GM23338 (cell line): ENCODE measurements around the gene ADAMTSL2. TPM values are rescaled to one million over a fixed set of nuclear protein-coding genes. Genes with fewer than 3 reads are reported as not detected.

Experiments
- ATAC-seq: fragments of 200-7000 bp; cut with Tn5 transposase; 3 replicates; pipeline ENCODE4 v1.9.1; 2020
- DNase-seq: peaks from one replicate; pipeline ENCODE4 v3.0.0-alpha.2; 2015; ENCODE audit warnings: low spot score
- H2AFZ ChIP-seq: fragments of 200-600 bp; sonication (generic); 2 replicates; pipeline ENCODE4 v1.8.0; 2016; ENCODE audit warnings: antibody characterized with exemption, mild to moderate bottlenecking, moderate library complexity
- H3F3A ChIP-seq: fragments of 200-600 bp; sonication (generic); replicated peaks from 2 replicates; pipeline ENCODE4 v1.8.0; 2017; ENCODE audit warnings: antibody characterized with exemption, mixed run types, low read depth
- H3K27ac ChIP-seq: fragments of 200-600 bp; sonication (generic); 2 replicates; pipeline ENCODE4 v1.6.1; 2016; ENCODE audit warnings: low read depth
- H3K27me3 ChIP-seq: fragments of 200-600 bp; sonication (generic); 2 replicates; pipeline ENCODE4 v1.8.0; 2016; ENCODE audit warnings: mild to moderate bottlenecking, mixed run types, moderate library complexity; ENCODE audit not compliant: insufficient read depth
- H3K36me3 ChIP-seq: fragments of 200-600 bp; sonication (generic); 2 replicates; pipeline ENCODE4 v1.8.0; 2016; ENCODE audit warnings: mild to moderate bottlenecking; ENCODE audit not compliant: insufficient read depth
- H3K4me1 ChIP-seq: fragments of 200-600 bp; sonication (generic); 2 replicates; pipeline ENCODE4 v1.8.0; 2016; ENCODE audit warnings: mild to moderate bottlenecking, moderate library complexity; ENCODE audit not compliant: insufficient read depth
- H3K4me2 ChIP-seq: fragments of 200-600 bp; sonication (generic); 2 replicates; pipeline ENCODE4 v1.7.1; 2017; ENCODE audit warnings: mixed run types
- H3K4me3 ChIP-seq: fragments of 200-600 bp; sonication (generic); 2 replicates; pipeline ENCODE4 v1.6.1; 2016; ENCODE audit warnings: mixed run types
- H3K79me2 ChIP-seq: fragments of 200-600 bp; sonication (generic); replicated peaks from 2 replicates; pipeline ENCODE4 v1.8.0; 2017; ENCODE audit warnings: mild to moderate bottlenecking; ENCODE audit not compliant: insufficient read depth
- H3K9me2 ChIP-seq: fragments of 200-600 bp; sonication (generic); 2 replicates; pipeline ENCODE4 v1.8.0; 2017; ENCODE audit not compliant: insufficient read depth
- H4K20me1 ChIP-seq: fragments of 200-600 bp; sonication (generic); replicated peaks from 2 replicates; pipeline ENCODE4 v1.8.0; 2017; ENCODE audit warnings: mild to moderate bottlenecking; ENCODE audit not compliant: insufficient read depth
- H3K27ac Mint-ChIP-seq: 2 replicates; pipeline ENCODE4 v1.8.0; 2020; ENCODE audit warnings: inconsistent platforms, mild to moderate bottlenecking, moderate library complexity, mixed read lengths
- H3K27me3 Mint-ChIP-seq: 3 replicates; pipeline ENCODE4 v1.8.0; 2022; ENCODE audit warnings: low read depth, mild to moderate bottlenecking, moderate library complexity, mixed read lengths, inconsistent platforms; ENCODE audit not compliant: insufficient read depth, poor library complexity
- H3K36me3 Mint-ChIP-seq: 3 replicates; pipeline ENCODE4 v1.8.0; 2021; ENCODE audit warnings: low read depth, mild to moderate bottlenecking, inconsistent platforms, moderate library complexity, mixed read lengths
- H3K4me1 Mint-ChIP-seq: 3 replicates; pipeline ENCODE4 v1.8.0; 2020; ENCODE audit warnings: mild to moderate bottlenecking, inconsistent platforms, mixed read lengths
- H3K4me3 Mint-ChIP-seq: 3 replicates; pipeline ENCODE4 v1.8.0; 2021; ENCODE audit warnings: moderate library complexity, mild to moderate bottlenecking, inconsistent platforms, mixed read lengths
- H3K9me3 Mint-ChIP-seq: 3 replicates; pipeline ENCODE4 v1.8.0; 2020; ENCODE audit warnings: moderate library complexity, mild to moderate bottlenecking, inconsistent platforms, mixed read lengths
- CREB1 ChIP-seq: fragments of 250-450 bp; sonication (Bioruptor Pico); IDR thresholded peaks from 2 replicates; pipeline ENCODE4 v1.5.0; 2020; ENCODE audit warnings: low read depth, mild to moderate bottlenecking, moderate library complexity
- ETS1 ChIP-seq: IDR thresholded peaks from 2 replicates; pipeline ENCODE4 v1.6.1; 2016; ENCODE audit warnings: antibody characterized with exemption
- EZH2 ChIP-seq: fragments of 200-600 bp; sonication (generic); IDR thresholded peaks from one replicate; pipeline ENCODE4 v1.8.0; 2017; ENCODE audit warnings: antibody characterized with exemption, mild to moderate bottlenecking, low read depth; ENCODE audit not compliant: unreplicated experiment
- EZH2phosphoT487 ChIP-seq: fragments of 200-600 bp; sonication (generic); IDR thresholded peaks from one replicate; pipeline ENCODE4 v1.8.1; 2018; ENCODE audit warnings: antibody characterized with exemption; ENCODE audit not compliant: unreplicated experiment
- NANOG ChIP-seq: IDR thresholded peaks from 2 replicates; pipeline ENCODE4 v1.6.1; 2016; ENCODE audit warnings: antibody characterized with exemption, borderline replicate concordance
- POLR2AphosphoS5 ChIP-seq: IDR thresholded peaks from 2 replicates; pipeline ENCODE4 v1.6.1; 2016; ENCODE audit warnings: antibody characterized with exemption, low read depth
- REST ChIP-seq: IDR thresholded peaks from one replicate; pipeline ENCODE4 v1.6.1; 2018; ENCODE audit warnings: antibody characterized with exemption; ENCODE audit not compliant: unreplicated experiment
- STAT1 ChIP-seq: IDR thresholded peaks from one replicate; pipeline ENCODE4 v1.6.1; 2016; ENCODE audit warnings: antibody characterized with exemption; ENCODE audit not compliant: unreplicated experiment
- ZNF114 ChIP-seq: fragments of 250-450 bp; sonication (Bioruptor Pico); IDR thresholded peaks from 2 replicates; pipeline ENCODE4 v1.5.0; 2020; ENCODE audit warnings: mild to moderate bottlenecking, moderate library complexity
- ZNF331 ChIP-seq: fragments of 250-450 bp; sonication (Bioruptor Pico); IDR thresholded peaks from 2 replicates; pipeline ENCODE4 v1.5.0; 2020; ENCODE audit warnings: low read depth, mild to moderate bottlenecking, moderate library complexity
- polyA plus RNA-seq: library from polyadenylated mRNA; unstranded; fragments of >200 nt; fragmentation: Nextera tagmentation; extraction: Ambion mirVana; gene quantifications from 2 replicates; pipeline ENCODE4 v1.2.1, GENCODE V29; 2016
- total RNA-seq: library from RNA; depleted of rRNA; stranded (reverse); fragments of >200 nt; shearing (Covaris generic); gene quantifications from 2 replicates; pipeline ENCODE4 v1.2.3, GENCODE V29; 2014

The ADAMTSL2 gene
- total and polyA plus RNA-seq, 2 experiments from 2014 or later = 0.15 to 0.66 TPM

GRCh38 chr9:133614056-133614455 lies 79.6 kb downstream of the ADAMTSL2 start (continued):
- TF ChIP-seq REST (no peak), ZNF331 (CRISPR knock-in tag) (no peak), ZNF114 (CRISPR knock-in tag) (no peak), ETS1 (no peak), CREB1 (CRISPR knock-in tag) (no peak), STAT1 (no peak), POLR2AphosphoS5 (no peak), EZH2phosphoT487 (no peak), NANOG (no peak)

GRCh38 chr9:133614678-133615077 lies 80.2 kb downstream of the ADAMTSL2 start:
- no peaks in the 10 kb centered on the region for H3K36me3 ChIP-seq
- H3K79me2 ChIP-seq = no peaks in the 10 kb centered on the region
- H3K4me3 ChIP-seq = no peak overlapping the region
- Mint-ChIP-seq H3K36me3 (no peaks in the 10 kb centered on the region), H3K4me1 (peaks cover 11% of the 10 kb centered on the region), H3K9me3 (no peaks in the 10 kb centered on the region), H3K4me3 (no peak overlapping the region), H3K27me3 (peaks cover 11% of the 10 kb centered on the region), H3K27ac (no peak overlapping the region)
- H3F3A ChIP-seq = no peaks in the 10 kb centered on the region
- H2AFZ ChIP-seq = no peak overlapping the region
- H3K4me1 ChIP-seq = no peaks in the 10 kb centered on the region; the same call in 1 of the 2 replicates
- no peaks in the 10 kb centered on the region for H4K20me1 ChIP-seq
- ATAC-seq (no peak), DNase-seq (no peak)
- no peaks in the 10 kb centered on the region for H3K9me2 ChIP-seq
- H3K27me3 ChIP-seq = no peaks in the 10 kb centered on the region
- H3K4me2 ChIP-seq = no peak overlapping the region
- no peak overlapping the region for H3K27ac ChIP-seq
- TF ChIP-seq STAT1 (no peak), ZNF331 (CRISPR knock-in tag) (no peak), NANOG (no peak), EZH2 (no peak), ETS1 (no peak), EZH2phosphoT487 (no peak), REST (no peak)
